GM12891 (cell line): ENCODE measurements around the gene RAD23A.

ENCODE experiments used
- POLR2A ChIP-seq: IDR thresholded peaks from 2 replicates; pipeline ENCODE4 v1.6.1; 2011; ENCODE audit warnings: low read depth, low read length, control low read depth
- POLR2AphosphoS5 ChIP-seq: IDR thresholded peaks from 2 replicates; pipeline ENCODE4 v1.6.1; 2011; ENCODE audit warnings: low read depth, low read length, control low read depth
- POU2F2 ChIP-seq: IDR thresholded peaks from 2 replicates; pipeline ENCODE4 v1.6.1; 2011; ENCODE audit warnings: low read depth, mild to moderate bottlenecking, control low read depth, low read length, moderate library complexity
- TAF1 ChIP-seq: IDR thresholded peaks from 2 replicates; pipeline ENCODE4 v1.6.1; 2011; ENCODE audit warnings: low read depth, low read length, control low read depth

DNA sequence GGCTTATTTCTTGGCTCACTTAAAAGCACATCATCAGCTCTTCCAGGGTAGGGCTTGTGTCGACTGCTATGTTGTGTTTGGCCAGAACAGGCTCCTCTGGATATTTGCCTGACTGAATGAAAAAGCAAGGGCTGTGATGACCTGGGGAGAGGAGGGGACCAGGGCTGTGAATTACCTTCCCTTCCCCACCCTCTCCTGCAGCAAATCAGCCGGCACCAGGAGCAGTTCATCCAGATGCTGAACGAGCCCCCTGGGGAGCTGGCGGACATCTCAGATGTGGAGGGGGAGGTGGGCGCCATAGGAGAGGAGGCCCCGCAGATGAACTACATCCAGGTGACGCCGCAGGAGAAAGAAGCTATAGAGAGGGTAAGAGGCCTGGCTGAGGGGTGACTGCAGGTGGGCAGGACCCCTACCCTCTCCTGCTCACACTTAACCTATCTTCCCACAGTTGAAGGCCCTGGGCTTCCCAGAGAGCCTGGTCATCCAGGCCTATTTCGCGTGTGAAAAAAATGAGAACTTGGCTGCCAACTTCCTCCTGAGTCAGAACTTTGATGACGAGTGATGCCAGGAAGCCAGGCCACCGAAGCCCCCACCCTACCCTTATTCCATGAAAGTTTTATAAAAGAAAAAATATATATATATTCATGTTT lies 7.0 kb downstream of the RAD23A start:
- TF ChIP-seq POLR2AphosphoS5 (no peak; the same call in none of the 2 replicates), POLR2A (no peak), TAF1 (no peak), POU2F2 (no peak)
